Fibroblast of gingiva (primary cell): ENCODE measurements around the gene TPM1.
"Not testable (repeated sequence)": the region's sequence is repeated elsewhere in the genome, so short reads cannot be mapped to it uniquely, and the experiment has no call there.

Experiments
- DNase-seq: peaks from one replicate; pipeline ENCODE4 v3.0.0-alpha.2; 2011; ENCODE audit warnings: low read depth

The TPM1 gene

DNA sequence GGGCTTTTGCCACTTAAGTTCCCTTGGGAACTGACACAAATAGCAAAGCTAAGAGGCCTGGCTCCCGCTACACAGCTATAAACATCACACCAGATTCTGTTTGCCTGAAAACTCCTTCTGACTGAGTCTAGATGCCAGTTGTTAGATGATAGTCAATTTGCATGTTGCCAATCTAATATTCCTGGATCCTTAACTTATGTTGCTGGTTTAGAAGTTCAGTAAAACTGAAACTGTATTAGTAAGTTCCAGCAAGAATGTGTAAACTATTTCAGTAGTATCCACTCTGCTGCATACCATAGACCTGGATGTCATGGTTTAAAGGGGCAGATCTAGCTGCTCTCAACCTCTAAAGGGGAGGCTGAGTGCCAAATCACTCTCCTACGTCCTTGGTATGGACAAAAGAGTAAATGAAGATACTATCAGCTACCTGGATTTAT, 52.0 kb downstream of the TPM1 start:
- peak; percentile 17 for DNase-seq

DNA sequence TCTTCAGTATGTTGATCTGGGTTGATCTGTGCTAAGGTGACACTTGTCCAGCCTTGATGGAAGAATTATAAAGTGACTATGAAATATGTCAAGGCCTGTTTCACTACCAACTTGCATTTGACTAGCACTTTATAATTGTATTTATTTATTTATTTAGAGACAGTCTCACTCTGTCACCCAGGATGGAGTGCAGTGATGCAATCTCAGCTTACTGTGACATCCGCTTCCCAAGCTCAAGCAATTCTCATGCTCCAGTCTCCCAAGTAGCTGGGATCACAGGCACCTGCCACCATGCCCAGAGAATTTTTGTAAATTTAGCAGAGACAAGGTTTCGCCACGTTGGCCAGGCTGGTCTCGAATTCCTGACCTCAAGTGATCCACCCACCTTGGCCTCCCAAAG, 53.6 kb downstream of the TPM1 start:
- DNase-seq: no peak

DNA sequence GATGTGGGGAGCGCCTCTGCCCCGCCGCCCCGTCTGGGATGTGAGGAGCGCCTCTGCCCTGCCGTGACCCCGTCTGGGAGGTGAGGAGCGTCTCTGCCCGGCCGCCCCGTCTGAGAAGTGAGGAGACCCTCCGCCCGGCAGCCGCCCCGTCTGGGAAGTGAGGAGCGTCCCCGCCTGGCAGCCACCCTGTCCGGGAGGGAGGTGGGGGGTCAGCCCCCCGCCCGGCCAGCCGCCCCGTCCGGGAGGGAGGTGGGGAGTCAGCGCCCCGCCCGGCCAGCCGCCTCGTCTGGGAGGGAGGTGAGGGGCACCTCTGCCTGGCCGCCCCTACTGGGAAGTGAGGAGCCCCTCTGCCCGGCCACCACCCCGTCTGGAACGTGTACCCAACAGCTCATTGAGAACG, 56.4 kb downstream of the TPM1 start:
- DNase-seq: not testable (repeated sequence)

DNA sequence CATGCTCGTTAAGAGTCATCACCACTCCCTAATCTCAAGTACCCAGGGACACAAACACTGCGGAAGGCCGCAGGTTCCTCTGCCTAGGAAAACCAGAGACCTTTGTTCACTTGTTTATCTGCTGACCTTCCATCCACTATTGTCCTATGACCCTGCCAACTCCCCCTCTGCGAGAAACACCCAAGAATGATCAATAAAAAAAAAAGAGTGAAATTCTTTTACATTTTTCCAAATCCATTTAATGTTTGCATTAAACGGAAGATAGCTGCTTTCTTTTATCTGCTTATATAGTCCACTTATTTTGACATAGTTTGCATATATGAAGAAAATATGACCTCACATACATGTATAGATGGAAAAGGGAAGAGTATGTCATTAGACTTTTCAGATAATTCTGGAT, 57.0 kb downstream of the TPM1 start:
- not testable (repeated sequence) for DNase-seq

DNA sequence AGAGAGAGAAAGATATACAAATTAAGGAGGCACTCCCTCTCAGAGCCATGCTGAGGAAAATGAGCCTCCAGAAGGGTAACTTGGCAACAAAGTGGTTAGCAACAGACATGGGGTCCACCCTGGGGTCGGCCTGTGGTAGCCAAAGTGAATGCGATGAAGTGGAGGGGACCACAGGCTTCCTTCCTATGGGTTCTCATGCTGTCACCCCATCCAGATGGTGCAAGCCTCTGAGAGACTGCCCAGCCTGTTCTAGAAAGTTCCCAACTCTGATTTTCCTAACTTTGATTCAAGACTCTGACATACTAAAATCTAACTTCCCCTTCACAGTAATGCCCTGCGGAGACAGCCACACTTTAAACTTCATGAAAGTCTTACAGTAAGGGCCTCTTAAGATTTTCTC, 60.9 kb downstream of the TPM1 start:
- no peak for DNase-seq

DNA sequence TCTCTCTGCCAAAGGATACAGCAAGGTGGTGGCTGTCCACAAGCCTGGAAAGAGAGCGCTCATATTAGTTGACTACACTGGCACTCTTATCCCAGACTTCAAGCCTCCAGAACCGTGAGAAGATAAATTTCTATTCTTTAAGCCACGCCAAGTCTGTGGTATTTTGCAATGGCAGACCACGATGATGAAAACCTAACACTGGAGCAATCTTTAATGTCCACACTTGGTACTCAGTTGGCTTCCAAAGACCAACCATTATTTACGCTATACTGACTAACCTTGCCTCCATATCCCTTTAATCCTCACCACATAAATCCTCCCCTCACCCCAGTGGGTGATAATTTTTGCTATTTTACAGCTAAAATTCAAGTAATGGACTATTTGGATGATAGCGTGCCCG, 62.2 kb downstream of the TPM1 start:
- DNase-seq: peak; percentile 70

DNA sequence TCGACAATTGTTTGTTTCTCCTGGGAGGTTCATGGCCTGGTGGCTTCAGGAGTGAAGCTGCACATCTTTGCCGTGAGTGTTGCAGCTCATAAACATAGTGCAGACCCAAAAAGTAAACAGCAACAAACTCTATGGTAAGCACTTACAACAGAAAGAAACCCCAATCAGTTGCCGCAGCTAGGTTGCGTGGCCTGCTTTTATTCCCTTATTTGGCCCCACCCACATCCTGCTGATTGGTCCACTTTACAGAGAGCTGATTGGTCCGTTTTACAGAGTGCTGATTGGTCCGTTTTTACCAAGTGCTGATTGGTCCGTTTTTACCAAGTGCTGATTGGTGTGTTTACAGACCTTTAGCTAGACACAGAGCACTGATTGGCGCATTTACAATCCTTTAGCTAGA, 62.8 kb downstream of the TPM1 start:
- DNase-seq: not testable (repeated sequence)

DNA sequence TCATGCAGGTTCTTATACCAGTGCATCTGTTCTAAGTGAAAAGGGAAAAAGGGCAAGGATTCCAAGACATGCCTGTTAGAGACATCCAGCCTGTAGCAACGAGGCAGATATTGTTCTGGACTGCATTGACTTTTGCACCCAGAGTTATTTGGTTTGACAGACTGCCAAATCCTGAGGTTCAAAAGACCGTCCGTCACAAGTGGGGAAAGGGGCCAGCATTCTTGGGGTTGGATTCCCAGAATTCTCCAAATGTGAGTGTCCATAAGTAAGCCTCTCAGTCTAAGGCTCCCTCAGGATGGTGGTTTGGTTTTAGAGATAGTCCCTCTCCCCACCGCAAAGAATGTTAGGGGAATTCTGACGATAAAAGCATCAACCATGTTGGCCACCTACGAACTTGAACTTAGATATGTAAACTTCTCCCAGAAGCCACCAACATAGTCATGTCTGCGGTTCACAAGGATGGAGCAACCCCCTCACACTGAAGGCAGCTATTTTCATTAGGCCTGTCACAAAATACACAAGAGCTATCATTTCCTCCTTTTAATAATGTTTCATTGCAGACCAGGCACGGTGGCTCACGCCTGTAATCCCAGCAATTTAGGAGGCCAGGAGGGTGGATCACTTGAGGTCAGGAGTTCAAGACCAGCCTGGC, 65.5 kb downstream of the TPM1 start:
- peak; percentile 100 for DNase-seq

DNA sequence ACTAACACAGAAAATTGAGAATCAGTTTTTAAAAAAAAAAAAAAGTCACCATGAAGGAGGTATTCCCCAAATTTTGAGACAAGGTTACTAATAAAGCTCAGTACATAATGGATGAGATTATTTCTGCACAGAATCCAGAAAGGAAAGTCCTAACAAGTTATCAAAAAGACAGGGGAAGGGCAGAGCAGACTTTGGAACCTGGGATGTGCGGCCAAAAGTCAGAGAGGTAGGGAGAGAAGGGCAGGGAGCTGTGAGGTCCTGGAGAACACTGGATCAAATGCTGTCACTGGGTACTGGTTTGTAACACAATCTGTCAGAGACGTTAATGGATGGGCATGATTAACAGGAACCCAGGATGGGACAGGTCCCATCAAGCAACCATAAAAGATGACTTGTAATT, 67.0 kb downstream of the TPM1 start:
- no peak for DNase-seq

DNA sequence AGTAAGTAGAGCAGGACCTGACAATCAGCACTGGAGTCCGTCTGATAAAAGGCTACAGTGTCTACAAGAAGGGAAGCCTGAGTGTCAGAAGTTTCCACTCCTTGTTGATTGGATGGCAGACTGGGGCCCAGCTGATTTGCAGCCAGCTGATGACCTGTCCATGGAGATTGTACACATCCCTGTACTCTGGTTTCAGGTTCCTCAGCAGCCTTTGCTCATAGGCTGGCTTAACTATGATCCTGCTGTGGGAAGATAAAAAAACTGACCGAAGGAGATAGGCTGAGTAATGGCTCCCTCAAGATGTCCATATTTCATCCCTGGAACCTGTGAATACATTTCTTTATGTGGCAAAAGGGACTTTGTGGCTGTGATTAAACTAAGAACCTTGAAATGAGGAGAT, 67.4 kb downstream of the TPM1 start:
- no peak for DNase-seq

DNA sequence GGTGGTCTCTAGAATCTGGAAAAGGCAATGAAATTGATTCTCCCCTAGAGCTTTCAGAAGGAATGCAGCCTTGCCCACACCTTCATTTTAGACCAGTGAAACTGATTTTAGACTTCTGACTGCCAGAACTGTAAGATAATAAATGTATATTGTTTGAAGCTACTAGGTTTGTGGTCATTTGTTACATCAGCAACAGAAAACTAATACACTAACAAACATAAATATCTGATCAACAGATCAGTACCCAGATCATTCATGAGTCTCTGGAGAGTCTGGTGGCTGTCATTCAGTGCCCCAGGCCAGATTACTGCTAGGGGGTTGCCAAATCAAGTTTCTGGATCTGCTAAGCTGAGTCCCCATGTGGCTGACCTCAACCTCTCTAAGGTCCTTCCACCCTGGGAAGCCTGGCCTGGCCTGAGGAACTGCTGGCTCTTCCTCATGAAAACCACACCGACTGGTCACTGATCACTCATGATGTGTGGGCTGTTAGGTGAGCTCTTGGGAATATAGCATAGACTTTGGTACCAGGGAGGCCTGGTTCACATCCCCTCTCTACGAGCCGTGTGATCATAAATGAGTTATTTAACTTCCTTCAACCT, 68.0 kb downstream of the TPM1 start:
- DNase-seq: no peak

DNA sequence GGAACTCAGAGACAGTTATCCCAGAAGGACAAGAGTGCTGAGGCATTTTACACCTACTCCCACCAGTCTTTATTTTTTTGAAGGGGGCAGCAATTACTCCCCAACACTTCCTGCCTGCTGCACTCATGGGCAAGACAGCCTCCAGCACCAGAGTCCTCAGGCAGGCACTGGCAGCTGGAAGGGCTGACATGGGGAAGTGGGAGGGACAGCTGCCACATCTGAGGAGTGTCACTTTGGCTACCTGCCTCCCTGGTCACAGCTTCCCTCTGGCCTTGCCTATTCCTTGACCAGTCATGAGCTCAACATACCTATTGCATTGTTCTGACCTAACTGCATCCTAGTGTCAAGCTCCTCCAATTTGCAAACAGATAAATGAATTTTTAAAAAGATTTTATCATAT, 68.9 kb downstream of the TPM1 start:
- DNase-seq: no peak

DNA sequence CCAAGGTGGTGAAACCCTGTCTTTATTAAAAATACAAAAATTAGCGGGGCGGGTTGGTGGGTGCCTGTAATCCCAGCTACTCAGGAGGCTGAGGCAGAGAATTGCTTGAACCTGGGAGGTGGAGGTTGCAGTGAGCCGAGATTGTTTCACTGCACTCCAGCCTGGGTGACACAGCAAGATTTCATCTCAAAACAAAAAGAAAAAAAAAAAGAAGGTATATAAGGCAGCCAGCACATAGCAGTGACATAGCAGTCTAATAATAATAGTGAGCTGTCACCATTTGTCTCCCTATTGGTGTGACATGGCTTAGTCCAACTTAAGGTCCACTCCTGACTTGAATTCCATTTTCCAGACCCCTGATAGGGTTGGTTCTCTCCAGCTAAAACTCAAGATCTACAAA, 70.3 kb downstream of the TPM1 start:
- no peak for DNase-seq

DNA sequence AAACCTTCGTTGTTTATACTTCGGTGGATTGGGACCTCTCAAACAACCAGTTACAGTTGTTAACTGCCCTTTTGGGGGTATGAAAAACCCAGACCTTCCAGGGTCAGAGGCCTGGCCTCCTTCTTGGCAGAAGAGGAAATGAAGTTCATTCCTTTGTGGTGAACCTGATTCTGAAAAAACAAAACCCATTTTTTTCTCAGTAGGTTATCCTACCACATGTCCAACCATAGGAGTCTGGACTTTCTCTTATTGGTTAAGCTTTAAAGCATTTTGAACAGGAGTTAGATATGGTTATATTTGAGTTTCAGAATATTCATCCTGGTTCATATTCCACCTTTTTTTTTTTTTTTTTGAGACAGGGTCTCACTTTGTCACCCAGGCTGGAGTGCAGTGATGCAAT, 71.9 kb downstream of the TPM1 start:
- DNase-seq: no peak
